HL-60 (cell line): ENCODE data around the gene TRABD.
"Not testable (repeated sequence)": the region's sequence is repeated elsewhere in the genome, so short reads cannot be mapped to it uniquely, and the experiment has no call there.

ENCODE experiments used
- DNase-seq, 2 experiments: peaks; one replicate each; pipeline ENCODE4 v3.0.0-alpha.2; 2010 to 2020; ENCODE audit warnings: low read depth in 1 of 2, low spot score in 1 of 2
- H3K27ac ChIP-seq: fragments of 250-450 bp; sonication (Bioruptor Pico); replicated peaks from 2 replicates; pipeline ENCODE4 v1.5.1; 2020; ENCODE audit warnings: mild to moderate bottlenecking, moderate library complexity
- H3K27me3 ChIP-seq: fragments of 250-450 bp; sonication (Bioruptor Pico); 2 replicates; pipeline ENCODE4 v1.5.1; 2021; ENCODE audit warnings: mild to moderate bottlenecking, moderate library complexity; ENCODE audit not compliant: insufficient read depth, poor library complexity, severe bottlenecking
- H3K4me3 ChIP-seq: replicated peaks from 2 replicates; pipeline ENCODE4 v1.5.1; 2011; ENCODE audit warnings: mild to moderate bottlenecking, control low read depth, low read length; ENCODE audit not compliant: insufficient read depth
- CTCF ChIP-seq: IDR thresholded peaks from one replicate; pipeline ENCODE4 v1.5.1; 2011; ENCODE audit warnings: low read length, control low read depth, inconsistent platforms; ENCODE audit not compliant: insufficient read depth
- GABPA ChIP-seq: IDR thresholded peaks from 2 replicates; pipeline ENCODE4 v1.6.1; 2012; ENCODE audit warnings: low read depth
- POLR2AphosphoS5 ChIP-seq: IDR thresholded peaks from 2 replicates; pipeline ENCODE4 v1.6.1; 2012; ENCODE audit warnings: low read depth
- REST ChIP-seq: IDR thresholded peaks from 2 replicates; pipeline ENCODE4 v1.6.1; 2012; ENCODE audit warnings: low read depth; ENCODE audit not compliant: insufficient replicate concordance
- SPI1 ChIP-seq: IDR thresholded peaks from 2 replicates; pipeline ENCODE4 v1.6.1; 2012; ENCODE audit warnings: low read depth, mild to moderate bottlenecking, borderline replicate concordance

TRABD gene

GRCh38 chr22:50165436-50166123, 20.1 kb upstream of the TRABD start:
- TF ChIP-seq REST (no peak), GABPA (no peak), POLR2AphosphoS5 (no peak), SPI1 (no peak), CTCF (no peak)
- Histone ChIP-seq H3K27me3 (peaks cover 6% of the 10 kb centered on the region), H3K4me3 (no peak overlapping the region), H3K27ac (no peak overlapping the region)
- no peak for DNase-seq

GRCh38 chr22:50167689-50168489, 17.8 kb upstream of the TRABD start:
- peaks cover 6% of the 10 kb centered on the region for H3K27me3 ChIP-seq
- H3K27ac ChIP-seq = no peak overlapping the region
- DNase-seq = no peak
- TF ChIP-seq POLR2AphosphoS5 = no peak
- no peak for TF ChIP-seq GABPA
- no peak overlapping the region for H3K4me3 ChIP-seq

- not testable (repeated sequence) for H3K27ac ChIP-seq, H3K27me3 ChIP-seq, H3K4me3 ChIP-seq, DNase-seq
Measured at GRCh38 chr22:50168490-50169180, 17.1 kb upstream of the TRABD start.

- H3K27me3 ChIP-seq = peaks cover 6% of the 10 kb centered on the region
- H3K27ac ChIP-seq = no peak overlapping the region
- H3K4me3 ChIP-seq = peak overlapping the region; percentile 41
- no peak for DNase-seq
- TF ChIP-seq CTCF = no peak
- no peak for TF ChIP-seq GABPA
- no peak for TF ChIP-seq POLR2AphosphoS5
- no peak for TF ChIP-seq SPI1
- TF ChIP-seq REST = no peak
Measured at GRCh38 chr22:50169181-50169759, 16.4 kb upstream of the TRABD start.
